AG20443 (cell line): ENCODE measurements around the gene FCHSD1.

Source experiments
- DNase-seq: peaks from one replicate; pipeline ENCODE4 v3.0.0; 2012; ENCODE audit warnings: low spot score, mixed read lengths

Gene FCHSD1

GRCh38 chr5:141650851-141651727 lies at the start of gene FCHSD1:
Gene FCHSD1, minus strand, starts transcription at chr5:141651418. Its CDS starts 50 bp downstream, at chr5:141651368.
- DNase-seq, result peak; percentile 99

DNA sequence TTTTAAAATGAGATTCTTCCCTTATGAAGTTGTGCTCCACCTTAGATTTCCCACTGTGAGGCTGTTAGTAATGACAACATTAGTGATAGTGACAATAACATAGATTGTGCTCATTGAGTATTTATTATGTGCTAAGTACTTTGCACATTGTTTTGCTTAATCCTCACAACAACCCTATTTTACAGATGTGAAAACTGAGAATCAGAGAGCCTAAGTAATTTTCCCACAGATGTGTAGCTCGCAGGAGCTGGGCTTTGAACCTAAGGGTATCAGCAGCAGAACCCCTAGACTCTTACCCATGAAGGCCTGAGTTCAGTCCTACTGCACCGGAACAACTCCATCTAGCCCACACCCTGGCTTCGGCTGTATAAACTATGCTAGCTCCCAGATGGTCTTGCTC lies 46.4 kb upstream of the FCHSD1 start:
- DNase-seq, result no peak

- no peak for DNase-seq
Observed at GRCh38 chr5:141696431-141696830, 45.2 kb upstream of the FCHSD1 start.

DNA sequence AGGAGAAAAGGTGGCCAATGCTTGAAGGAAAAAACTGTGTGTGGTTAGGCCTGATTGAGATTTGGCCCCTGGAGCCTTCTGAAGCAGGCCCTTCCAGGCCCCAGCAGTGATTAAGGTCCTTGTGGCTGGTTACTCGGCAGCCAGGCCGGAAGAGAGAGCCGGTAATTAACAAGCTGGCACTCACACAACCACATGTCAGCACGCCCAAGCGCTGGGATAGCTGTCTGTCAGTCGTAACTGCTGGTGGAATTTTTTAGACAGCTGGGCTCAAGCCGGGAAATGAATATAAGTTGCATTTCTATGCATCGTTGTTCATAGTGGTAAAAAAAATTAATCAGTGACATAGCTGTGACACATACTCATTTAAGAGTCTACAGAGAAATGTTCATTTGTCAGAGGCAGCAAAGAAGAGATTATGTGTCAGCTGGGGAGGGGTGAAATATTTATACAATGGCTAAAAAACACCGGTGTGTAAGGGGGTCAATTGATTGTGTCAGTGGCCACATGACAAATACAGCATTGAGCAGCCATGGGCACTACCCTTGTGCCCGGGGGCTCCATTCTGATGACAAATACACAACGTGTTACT lies 44.5 kb upstream of the FCHSD1 start:
- DNase-seq, result peak; percentile 42

DNA sequence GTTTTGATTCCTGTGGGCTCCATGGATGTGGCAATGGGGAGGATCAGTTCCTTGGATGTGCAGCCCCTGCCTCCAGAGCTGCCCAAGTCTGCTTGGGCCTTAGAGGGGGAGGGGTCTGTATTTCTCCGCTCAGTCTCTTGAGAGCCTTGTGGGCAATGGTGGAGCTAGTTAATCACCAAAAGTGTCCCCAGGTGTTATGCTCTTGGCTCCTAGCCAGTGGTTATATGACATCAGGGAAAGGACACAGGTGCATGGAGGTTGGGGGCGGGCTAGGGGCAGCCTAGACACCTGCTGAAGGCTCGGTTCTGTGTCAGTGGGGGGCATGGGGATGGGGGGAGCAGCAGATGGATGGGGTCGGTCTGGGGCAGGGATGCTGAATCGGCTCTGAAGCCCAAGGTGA lies 43.3 kb upstream of the FCHSD1 start:
- DNase-seq, result no peak

GRCh38 chr5:141692919-141693725 lies 41.9 kb upstream of the FCHSD1 start:
- no peak for DNase-seq

GRCh38 chr5:141692533-141692888 lies 41.3 kb upstream of the FCHSD1 start:
- DNase-seq, result no peak

DNA sequence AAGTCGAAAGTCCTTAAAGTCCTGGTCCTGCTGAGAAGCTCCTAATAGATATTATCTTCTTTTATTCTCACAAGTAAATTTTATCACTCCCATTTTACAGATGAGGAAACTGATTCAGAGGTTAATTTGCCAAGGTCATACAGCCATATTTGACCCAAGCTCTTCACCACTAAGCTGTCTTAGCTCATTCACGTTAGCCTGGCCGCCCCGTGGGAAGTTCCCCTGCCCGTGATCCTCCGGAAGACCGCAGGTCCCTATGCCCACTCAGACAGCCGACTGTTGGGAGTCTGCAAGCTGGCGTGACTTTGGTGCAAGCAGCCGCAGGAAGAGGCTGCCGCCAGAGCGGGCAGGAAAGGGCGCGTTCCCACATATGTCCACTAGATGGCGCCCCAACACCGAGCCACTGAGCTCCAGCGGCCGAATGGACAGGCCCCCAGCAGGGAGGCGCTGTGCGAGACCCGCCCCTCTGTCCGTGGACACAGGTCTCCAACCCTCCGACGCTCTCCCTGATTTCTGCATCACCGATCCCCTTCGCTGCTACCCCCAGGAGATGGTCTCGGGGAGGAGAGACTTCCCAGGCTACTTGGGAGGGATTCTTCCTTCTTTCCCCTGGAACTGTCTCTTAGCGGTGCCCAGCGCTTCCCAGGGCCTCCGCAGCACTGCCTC lies 40.8 kb upstream of the FCHSD1 start:
- DNase-seq, result peak; percentile 93

- DNase-seq, result no peak
Observed at GRCh38 chr5:141691286-141691866, 40.2 kb upstream of the FCHSD1 start.

DNA sequence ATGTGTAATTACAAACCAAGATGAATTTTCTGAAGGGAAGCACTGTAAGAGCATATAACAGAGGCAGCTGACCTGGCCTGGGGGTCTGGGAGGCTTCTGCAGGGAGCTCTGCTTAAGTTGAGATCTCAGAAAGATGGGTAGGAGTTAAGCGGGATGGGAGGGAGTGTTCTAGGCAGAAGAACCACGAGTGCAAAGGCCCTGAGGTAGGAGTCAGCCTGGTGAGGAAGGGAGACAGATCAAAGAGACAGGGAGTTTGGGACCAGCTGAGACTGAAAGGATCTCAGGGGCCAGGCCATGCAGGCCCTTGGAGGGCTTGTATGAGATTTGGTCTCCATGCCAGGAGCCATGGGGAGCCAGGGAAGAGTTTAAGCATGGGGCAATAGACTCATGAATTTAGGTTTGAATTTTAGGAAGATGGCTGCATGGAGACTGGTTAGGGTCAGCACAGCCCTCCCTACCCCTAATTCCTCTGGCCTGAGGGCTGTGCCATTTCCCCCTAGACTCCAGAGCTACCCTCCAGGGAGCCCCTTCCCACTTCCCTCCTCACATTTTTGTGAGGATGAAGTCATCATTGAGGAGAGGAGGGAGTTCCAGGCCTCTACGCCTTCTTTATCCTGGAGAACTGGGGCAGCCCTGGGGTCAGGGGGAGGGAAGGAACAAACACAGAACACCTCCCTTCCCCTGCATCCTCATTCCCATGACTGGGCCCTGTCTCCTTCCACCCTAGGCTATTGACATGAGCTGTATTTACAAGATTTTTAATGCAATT lies 35.6 kb upstream of the FCHSD1 start:
- no peak for DNase-seq

DNA sequence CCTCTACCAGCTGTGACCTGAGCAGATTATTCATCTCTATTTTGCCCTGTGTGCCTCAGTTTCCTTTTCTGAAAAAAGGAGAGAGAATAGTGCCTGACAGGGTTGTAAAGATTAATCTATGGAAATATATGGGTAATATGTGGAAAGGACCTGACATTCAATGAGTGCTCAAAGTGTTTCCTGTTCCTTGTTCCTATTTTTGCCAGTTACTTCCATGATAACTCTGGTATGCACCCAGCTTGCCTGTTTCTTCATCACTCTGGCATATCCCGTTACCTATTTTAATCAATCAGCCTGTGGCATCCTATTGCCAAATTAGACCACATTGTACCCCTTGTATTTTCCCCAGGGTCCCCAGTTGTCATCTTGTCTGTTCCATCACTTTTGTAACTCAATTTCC lies 34.4 kb upstream of the FCHSD1 start:
- DNase-seq, result no peak

- no peak for DNase-seq
Observed at GRCh38 chr5:141683596-141684141, 32.5 kb upstream of the FCHSD1 start.

DNA sequence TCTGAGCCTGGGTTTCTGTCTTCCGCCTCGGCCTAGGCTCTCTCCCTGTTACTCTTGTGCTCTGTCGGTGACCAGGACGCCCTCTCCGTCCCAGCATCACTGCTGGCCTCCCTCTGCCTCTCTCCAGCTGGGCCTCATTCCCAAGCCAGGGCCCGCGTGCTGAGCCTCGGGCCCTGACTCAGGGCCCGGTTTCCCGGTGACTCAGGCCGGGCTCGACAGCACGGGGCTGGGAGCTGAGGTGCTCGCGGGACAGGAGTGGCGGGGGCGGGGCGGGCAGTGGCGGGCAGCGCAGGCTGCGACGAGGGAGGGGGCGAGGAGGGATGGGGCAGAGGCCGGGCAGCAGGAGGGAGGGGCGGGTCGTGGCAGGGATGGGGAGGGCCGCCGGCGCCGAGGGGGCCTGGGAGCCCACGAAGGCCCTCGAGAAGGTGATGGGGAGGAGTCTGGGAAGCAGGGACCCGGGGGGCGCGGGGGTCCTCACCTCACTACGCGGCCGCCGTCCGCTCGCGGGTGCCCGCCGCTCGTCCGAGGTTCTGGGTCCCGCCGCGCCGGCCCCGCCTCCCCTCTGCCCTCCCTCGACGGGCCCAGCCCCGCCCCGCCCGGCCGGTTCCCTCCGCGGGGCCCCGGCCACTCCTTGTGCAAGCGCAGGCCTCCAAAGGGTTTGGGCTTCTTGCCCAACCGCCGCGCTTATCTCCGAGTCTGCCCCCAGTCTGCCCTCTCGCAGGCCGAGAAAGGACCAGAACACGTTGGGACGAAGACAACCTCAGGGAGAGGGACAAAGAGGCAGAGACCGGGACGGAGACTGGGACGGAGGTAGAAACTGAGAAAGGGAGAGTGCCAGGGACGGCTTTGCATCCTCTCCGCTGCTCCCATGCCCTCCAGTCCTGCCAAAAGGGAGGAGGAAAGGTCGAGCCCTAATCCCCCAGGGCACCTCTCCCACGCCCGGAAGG lies 30.8 kb upstream of the FCHSD1 start, which contains the start of gene ARAP3:
Gene ARAP3, minus strand, starts transcription at position 536 of the 947 bp plus-strand sequence. CDS start 1,744 bp downstream, outside the sequence.
- peak; percentile 94 for DNase-seq

DNA sequence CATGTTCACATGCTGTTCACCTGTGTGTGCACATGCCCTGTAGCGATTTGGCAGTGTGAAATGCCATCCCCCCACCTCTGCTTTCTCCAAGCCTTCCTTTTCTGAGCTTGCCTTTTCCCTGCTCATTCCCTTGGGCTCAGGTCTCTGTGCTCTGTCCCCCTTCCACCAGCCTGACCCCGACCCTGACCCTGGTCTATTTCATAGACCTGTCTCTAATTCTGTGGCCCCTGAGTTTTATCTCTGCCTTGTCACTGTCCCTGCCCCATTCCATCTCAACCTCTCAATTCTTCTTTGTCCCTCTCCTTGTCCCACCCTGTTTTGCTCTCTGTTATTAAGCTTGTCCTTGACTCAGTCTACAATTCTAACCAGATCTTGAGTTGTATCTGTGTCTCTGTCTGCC lies 30.1 kb upstream of the FCHSD1 start:
- no peak for DNase-seq

DNA sequence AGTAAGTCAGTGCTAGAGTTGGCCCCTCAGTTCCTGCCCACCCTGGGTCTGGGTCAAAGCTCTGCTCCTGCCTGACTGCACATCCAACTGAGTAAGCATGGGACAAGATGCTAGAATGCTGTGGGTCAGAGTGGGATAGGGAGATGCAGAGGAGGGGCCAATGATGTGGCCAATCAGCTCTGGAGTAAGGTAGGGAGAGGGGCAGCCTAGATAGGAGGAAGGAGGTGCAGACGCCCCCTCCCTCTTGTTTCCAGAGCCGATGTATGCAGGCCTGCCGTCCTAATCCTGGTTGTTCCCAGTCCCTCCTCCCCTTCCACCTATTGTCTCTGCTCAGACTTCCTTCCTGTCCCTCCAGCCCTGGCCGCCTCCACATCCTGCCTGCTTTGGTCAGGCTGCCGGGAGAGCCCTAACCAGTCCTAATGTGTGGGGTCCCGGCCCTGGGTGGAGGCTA lies 29.6 kb upstream of the FCHSD1 start:
- no peak for DNase-seq

DNA sequence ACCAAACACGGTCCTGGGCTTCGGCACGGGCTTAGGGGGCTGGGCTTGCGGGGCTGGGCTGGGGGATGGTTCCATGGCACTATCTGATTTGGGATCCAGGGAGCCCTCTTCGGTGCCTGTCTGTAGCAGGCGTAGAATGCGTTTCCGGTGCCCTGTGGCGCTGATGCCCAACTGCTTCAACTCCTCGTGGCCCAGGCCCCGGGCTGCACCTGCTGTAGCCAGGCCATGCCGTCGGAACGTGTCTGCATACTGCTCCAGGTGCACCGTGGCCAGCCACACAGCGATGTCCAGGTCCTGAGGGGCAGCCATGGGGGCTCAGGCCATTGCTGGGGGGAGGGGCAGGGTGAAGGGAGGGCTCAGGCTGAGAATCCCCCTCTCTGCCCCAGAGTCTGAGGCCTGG lies 29.0 kb upstream of the FCHSD1 start:
- DNase-seq, result no peak

- DNase-seq, result no peak
Observed at GRCh38 chr5:141677415-141677814, 26.2 kb upstream of the FCHSD1 start.

- DNase-seq, result no peak
Observed at GRCh38 chr5:141675672-141676071, 24.5 kb upstream of the FCHSD1 start.

DNA sequence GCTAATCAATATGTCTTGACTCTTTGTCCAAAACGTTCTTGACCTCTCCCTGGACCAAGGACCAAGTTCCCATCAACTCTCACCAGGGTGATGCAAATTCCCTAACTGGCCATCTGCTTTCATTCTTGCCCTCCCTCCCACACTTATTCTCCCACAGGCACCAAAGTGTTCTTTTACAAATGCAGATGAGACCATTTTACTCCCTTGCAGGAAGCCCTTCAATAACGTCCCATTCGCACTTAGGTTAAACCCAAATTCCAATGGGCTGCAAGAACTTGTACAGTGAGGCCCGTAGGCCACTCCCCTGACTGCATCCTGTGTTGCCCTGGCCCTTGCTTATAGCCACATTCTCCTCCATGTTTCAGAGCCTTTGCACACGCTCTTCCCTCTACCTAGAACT lies 23.5 kb upstream of the FCHSD1 start:
- DNase-seq, result no peak
